SK-N-MC (cell line): Measurements from ENCODE around the gene ABLIM3.

ENCODE experiments used
- EZH2 ChIP-seq: fragments of 200-600 bp; sonication (generic); IDR thresholded peaks from one replicate; pipeline ENCODE4 v1.6.1; 2017; ENCODE audit warnings: antibody characterized with exemption
- POLR2AphosphoS5 ChIP-seq: IDR thresholded peaks from 2 replicates; pipeline ENCODE4 v1.6.1; 2012; ENCODE audit warnings: mild to moderate bottlenecking, low read depth, low read length, borderline replicate concordance

DNA sequence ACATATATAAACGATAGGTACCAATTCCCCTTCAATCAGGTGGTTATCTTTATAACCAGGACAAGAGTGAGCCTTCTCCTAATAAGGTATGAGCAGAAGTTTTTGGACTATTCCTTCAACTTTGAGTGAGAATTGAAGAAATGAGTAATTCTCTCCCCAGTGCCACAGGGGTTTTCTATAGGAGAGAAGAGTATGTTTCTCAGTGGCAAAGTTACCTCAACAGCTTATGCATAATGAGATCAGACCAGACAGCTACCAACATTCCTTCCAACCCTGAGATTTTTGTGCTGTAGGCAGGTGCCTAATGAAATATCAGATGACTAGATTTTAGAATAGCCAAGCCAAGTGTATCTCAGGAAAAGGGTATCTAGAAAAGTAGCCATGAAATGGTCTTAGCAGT lies 40.9 kb downstream of the ABLIM3 start:
- TF ChIP-seq EZH2 (no peak), POLR2AphosphoS5 (no peak)
